NCI-H1436 (cell line): ENCODE results near the gene SFRP4.

Experiments used
- DNase-seq: peaks from one replicate; lab custom pipeline; 2025; lab: John Stamatoyannopoulos, UW

SFRP4 gene

DNA sequence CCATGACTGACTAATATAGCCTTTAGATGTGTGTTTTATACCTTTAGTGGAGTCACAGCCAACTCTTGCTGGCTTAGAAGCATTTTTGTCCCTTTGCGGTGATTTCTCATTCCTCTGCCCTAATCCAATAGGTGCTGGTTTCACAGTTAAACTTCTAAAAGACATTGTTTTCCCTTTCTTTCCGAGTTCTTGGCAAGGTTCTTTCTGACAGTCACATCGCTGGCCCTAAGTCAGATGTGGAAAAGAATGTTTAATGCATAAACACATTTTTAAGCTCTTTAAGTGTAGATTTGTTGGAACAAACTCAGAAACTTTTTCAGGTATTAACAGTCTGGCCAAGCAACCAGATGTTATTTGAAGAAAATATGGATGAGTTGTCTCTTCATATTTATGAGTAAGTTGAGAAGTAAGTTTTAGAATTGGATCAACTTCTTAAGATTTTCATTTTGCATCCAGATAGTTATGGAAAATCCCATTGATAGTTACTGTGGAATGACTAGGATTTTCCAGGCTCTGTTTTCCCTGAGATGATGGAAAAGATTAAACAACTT, 7.9 kb upstream of the SFRP4 start:
- no peak for DNase-seq

DNA sequence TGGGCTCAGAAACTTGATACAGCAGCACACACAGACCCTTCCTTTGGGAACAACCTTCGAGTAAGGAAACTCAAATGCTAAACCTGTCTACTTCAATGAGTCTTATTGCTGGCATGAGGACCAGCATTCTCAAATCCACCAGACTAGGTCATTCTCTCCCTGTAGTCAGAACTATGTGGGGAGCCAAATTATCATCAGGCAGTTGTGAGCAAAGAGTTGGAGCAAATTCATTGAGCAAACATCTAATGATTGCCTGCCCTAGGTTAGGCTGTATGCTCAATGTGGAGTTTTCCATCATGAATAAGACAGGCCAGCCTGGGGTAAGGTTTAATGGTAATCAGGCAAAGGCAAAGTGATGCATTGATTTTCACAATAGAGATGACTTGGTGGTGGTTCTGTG, 7.4 kb upstream of the SFRP4 start:
- no peak for DNase-seq

DNA sequence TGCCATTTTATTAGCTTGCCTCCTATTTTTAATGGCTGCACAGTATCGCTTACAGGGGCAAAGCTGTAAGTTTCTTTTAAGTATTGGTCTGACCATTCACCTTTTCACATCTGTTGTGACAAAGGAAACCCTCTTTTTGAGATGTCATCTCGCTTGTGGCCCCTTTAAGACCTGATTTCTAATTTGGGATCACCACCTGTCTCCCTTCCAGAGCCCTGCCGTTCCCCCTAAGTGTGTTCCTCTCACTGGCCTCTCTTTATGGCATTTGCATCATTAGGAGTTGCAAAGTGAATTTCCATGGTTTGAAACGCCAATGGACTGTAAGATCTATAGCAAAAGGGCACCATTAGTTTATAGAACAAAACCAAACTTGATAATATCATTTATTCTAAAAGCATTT, 5.3 kb upstream of the SFRP4 start:
- no peak for DNase-seq

DNA sequence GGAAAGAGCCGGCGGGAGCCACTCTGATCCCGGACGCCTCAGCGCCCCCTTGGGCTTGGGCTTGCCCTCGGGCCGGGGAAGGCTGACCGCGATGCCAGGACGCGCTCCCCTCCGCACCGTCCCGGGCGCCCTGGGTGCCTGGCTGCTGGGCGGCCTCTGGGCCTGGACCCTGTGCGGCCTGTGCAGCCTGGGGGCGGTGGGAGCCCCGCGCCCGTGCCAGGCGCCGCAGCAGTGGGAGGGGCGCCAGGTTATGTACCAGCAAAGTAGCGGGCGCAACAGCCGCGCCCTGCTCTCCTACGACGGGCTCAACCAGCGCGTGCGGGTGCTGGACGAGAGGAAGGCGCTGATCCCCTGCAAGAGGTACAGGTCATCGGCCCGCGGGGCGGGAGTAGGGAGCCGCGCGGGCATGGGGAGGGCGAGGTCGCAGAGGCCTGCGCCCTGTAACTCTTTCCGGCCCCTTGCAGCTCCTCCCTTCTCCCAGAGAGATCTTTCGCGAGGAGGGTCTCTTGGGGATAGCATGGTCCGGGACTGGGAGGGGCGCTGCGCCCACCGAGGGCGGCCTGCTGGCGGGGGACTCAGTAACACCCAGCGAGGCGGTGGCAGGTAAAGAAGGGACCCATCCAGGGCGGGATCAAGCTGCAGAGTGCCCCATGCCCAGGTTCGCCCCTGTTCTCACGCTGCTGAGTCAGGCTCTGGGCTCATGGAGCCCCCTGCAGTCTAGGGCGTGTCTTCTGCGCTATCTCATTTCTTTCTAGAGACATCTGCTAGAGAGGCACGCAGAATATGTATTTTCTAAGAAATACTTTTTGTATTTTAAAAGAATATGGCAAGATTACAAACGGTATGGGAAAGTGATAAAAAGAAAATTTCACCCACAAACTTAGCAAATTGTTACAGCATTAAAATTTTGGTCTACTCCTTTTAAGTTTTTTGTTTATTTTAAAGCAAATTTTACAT, 4.5 kb upstream of the SFRP4 start:
- DNase-seq, result no peak

DNA sequence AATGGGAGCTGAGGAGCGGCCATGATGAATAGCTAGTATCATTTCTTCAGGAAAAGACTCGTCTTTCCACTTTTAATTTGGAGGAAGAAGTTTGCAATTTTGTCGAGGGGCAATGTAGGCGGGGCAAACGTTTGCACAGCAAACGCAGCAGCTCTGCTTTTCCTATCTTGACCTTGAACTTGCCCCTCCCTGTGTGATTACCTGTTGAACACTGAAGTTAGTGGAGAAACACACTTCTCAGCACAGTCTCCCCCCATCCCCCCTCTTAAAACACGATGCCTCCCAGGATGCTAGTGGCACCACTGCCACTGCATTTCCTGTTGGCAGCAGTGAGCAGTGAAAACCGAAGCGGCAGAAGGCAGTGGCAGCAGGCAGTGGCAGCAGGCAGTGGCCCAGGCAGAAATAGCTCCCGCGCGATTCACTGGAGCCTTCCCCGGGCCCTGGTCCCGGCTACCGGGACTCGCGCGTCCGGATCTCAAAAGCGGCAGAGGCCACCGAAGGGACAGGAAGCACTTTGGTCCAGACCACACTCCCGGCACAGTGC, 3.8 kb upstream of the SFRP4 start, which contains the start of gene EPDR1:
Gene EPDR1 (plus strand): TSS at position 336 of the 544 bp plus-strand sequence. CDS start 300 bp downstream, outside the sequence.
- DNase-seq, result peak; percentile 8

DNA sequence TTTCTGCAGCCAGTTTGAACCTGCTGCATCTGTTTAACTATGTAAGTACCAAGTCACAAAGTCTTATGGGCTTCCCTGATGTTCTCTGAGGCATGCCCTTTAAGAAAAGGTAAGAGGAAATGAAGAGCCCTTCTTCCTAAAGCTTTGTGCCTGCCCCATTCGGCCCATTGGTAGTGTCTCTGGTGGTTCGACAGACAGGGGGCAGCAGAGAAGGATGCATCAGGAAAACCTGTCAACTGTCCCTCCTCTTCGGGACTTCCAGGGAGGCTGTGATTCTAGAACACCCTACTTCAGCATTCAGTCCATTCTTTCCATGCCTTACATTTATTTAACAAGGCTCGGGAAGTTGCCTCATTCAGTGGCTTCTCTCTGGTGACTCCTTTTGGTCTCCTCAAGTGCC, 1.9 kb upstream of the SFRP4 start:
- no peak for DNase-seq

DNA sequence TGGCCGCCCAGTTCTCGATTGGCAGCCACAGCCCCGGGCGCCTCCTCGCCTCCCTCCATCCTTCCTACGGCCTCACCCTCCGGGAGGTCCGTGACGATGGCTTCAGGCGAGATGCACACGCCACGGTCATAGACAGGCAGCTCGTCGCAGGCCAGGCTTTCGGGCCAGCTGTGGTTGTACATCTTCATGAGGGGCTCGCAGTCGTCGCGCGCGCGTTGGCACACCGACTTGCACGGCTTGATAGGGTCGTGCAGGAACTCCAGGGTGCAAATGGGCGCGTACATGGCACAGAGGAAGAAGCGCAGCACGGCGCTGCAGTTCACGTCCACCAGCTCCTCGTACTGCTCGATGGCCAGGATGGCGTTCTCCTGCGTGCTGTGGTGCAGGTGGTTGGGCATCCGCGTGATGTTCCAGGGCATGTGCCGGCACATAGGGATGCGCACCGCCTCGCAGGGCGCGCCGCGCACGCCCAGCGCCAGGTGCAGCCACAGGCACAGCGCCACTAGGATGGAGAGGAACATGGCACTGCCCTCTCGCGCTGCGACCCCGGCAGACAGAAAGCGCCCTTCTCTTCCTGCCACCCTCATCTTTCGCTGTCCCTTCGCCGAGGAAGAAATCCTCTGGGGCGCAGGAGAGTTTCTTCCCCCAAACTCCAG, 472 bp downstream of the SFRP4 start:
- no peak for DNase-seq

DNA sequence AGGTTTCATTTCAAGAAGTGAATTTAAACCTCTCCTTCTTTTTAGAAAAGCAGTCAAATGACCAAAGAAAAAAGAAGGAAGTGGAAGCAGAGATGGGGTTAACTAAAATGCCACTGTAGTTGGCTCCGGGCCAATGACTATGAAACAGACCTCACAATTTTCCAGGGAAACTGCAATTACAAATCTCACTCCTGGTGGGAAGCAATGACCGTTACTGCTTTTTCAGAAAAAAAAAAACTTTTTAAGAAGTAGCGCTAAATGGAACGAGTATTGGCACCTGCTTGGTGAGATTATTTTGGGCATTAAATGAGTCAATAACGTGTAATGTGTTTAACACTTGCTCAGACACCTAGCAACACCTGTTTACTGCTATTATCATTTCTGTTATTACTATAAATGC, 1.2 kb downstream of the SFRP4 start:
- no peak for DNase-seq

DNA sequence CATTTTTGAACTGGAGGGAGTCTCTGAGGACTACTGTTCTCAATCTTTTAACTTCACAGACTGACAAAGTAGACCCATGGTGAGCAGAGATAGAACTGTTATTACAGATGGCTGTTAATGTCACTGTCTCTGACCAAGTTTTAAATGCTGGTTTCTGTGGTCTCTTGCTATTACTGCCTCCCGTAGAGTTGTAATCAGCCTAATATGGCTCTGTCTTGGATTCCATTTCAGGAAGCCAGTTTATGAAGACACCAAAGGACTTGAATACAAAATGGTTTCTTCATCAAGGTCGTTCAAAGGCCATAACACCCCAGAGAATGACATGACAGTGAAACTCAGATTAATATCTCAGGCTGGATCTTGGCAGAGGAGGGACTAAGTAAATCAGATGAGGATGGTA, 3.9 kb downstream of the SFRP4 start:
- DNase-seq, result no peak

DNA sequence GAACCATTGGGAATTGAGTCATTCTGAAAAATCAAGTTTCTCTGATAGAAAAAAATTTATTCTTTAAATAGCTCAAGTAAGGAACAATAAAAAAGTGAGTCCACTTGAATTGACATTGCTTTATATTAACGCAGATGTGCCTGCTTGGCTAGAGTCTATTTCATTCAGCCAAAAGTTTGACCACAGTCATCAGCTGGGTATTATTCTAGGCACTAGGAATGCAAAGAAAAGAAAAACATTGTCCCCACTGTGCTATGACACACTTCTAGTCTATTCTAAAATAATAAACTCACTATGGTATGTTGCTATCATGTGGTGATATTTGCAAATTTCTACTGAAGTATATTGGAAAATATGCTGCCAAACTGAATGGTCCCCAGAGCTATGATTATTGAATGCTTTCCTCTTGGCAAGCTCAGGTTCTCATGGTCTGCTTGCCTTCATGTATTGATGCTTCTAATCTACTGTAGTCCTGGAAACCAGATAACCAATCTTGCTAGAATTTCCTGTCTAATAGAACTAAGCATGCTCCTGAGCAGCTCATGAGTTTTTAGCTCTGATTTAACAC, 8.3 kb downstream of the SFRP4 start:
- no peak for DNase-seq

DNA sequence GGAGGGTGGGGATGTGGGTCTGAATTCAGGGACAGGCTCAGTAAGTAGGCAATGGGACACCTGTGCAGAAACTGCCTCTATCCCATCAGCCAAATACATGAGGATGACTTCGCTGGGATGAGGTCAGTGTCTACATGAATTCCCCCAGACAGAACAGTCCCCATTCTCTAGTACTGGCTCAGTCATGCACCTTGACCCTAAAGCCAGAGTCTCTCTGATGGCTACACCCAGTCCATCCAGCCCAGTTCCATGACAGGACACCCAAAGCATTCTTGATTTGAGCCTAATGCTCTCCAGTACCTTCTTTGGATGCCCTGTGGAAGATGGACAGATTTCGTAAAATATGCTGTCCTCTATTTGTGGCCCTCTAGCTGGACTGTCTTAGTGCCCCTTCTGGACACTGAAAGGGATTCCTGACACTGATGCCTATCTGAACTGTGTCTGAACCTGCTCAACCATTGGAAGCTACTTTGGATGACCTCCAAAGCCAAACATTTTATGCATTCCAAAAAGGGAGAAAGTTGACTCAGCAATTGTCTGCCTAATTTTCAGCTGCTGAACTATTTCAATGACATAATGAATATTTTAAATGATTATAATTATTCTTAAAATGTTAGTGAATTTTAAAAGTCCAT, 14.6 kb downstream of the SFRP4 start:
- no peak for DNase-seq

DNA sequence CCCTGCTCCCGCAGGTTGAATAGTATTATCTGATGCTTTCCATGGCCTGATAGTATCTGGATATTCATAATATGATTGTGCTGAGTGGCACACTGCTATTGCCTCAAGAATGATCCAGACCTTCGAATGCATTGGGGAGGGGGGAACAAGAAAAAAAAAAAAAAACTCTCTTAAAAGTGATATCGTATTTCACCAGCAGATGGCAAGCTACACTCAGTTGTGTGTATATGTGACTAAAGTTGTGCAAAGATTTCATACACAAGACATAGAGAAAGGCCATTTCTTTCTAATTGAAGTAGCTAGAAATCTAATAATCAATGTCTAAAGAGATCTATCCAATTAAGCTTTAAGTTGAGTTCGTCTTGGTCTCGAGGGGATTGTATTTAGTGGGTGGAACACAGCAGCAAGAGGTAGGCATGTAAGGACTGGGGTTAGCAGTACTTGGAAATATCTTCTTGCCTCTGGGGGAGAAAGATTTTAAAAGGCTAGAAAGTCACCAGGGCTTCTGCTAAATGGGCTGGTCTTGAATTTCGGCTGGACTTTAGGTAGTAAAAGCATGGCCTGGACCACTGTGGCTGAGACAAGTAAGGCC, 15.3 kb downstream of the SFRP4 start:
- DNase-seq, result no peak

DNA sequence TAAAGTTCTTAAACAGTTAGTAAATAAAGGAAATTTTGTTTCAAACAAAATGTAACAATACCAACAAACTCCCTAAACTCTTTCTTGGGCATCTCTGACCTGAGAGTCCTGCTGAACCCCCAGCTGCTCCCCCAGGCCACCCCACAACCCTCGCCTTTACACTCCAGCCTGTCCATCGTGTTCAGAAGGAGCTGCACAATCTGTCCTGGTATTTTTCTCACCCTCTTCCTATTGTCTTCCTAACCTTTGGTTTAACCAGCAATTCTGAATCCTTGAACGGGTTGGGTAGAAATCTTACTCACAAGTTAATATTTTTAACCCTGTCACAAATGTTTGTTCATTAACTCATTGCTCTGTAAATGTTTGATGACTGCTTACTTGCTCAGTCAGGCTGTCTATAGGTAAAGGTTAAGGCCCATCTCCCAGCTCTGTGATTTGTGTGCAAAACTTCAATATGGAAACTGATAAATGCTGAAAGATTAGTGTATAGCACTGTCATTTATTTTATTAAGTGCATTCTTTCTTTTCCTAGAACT, 16.8 kb downstream of the SFRP4 start:
- DNase-seq, result no peak

DNA sequence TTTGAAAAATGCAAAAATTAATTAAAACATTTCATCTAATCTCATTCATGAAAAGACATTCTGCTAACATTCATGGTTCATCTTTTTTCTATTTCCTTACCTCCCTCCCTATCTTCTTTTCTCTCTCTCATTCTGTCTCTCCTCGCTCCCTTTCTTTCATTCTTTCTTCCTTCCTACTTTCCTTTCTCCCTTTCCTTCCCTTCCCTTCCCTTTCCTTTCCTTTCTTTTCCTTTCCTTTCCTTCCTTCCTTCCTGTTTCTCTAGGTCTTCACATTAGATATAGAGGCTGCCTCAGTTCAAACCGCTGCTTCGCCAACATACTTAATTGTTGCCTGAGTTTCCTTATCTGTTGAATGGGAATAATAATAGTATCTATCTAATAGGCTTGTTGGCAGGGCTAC, 21.9 kb downstream of the SFRP4 start:
- no peak for DNase-seq

DNA sequence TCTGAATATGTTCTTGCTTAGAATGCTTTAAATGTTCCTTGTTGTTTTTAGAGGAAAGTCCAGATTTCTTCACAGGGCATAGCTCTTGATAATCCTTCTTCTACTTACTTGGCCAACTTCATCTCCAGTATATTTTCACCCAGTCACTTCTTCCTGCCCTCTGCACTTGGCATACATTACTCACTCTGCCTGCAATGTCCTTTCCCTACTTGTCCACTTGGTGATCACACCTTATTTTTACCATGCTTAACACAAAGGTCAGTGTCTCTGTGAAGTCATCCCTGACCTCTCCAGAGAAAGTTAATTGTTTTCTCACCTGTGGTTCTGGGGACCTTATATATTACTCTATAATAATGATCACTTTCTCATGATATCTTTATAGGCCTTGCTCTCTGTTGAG, 23.3 kb downstream of the SFRP4 start:
- no peak for DNase-seq

DNA sequence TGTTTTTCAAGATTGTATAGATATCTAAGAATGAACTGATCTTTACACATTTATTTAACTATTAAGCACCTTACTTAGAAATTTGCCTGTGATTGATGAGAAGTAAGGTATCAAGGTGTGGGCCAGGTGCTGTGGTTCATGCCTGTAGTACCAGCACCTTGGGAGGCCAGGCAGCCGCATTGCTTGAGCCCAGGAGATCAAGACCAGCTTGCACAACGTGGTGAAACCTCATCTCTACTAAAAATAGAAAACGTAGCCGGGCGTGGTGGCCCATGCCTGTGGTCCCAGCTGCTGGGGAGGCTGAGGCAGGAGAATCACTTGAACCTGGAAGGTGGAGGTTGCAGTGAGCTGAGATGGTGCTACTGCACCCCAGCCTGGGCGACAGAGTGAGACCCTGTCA, 34.5 kb downstream of the SFRP4 start:
- no peak for DNase-seq
